Activated T-cell treated with anti-CD3 and anti-CD28 coated beads for 48 hours (primary cell): ENCODE data around the gene ITGB3BP.

Experiments
- DNase-seq: peaks from one replicate; pipeline ENCODE4 v3.0.0-alpha.2; 2020; ENCODE audit warnings: low read depth

ITGB3BP gene

DNA sequence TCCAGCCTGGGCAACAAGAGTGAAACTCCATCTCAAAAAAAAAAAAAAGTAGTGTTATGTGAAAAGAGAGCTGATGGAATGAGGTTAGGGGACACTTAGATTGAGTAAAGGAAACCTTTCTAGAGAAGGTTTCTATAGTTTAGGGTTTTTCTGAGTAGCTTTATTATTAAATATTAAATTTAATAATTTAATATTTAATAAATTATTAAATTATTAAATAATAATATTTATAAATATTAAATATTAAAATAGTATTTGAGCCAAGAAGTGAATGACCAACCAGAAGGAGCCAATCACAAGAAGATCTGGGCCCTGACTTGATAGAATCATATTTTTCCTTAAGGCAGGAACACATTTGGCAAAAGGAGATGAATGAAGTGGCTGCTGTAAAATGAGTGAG lies 104.9 kb downstream of the ITGB3BP start:
- no peak for DNase-seq

DNA sequence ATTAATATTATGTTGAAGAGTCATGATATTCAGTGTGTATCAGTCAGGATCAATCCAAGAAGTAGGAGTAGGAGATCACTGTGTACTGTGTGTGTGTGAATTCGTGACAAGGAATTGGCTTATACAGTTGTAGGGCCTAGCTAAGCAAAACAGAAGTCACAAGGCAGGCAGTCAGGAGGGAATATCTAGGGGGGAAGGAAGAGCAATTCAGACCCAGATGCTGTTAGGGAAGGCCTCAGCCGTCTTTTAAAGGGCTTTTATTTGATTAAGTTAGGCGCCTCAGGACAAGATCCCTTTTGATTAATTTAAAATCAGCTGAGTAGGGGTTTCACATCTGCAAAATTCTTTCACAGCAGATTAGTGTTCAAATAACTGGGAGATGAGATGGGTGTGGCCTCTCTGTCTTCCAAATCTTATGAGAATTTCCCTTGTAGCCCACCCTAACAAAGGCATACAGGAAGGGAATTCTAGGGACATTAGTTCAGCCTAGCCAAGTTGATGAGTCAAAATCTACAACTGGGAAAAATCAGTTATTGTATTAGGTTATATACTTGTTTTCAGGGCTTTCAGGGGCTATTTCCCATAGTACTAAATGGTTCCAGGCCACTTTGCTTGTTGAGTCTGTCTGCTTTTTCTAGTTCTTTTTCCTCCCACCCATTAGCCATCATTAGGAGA lies 108.2 kb downstream of the ITGB3BP start:
- no peak for DNase-seq

DNA sequence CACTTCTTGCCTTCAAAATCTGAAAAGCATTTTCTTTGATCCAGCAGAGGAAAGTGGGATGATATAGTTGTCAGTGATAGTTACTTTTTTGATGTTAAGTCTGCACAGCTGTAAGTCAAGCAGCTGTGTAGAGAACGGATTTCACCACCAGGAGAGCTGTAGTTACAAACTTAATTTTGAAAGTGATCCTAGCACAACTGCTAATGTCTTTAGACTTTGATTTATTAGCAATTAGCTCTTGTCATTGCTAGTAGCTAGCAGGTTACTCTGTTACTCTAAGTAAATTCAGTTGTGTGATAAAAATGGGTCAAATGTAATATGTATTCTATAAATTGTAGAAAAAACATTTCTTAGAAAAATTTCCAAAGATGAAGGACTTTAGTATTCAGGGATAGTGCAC lies 109.6 kb downstream of the ITGB3BP start:
- DNase-seq = no peak

DNA sequence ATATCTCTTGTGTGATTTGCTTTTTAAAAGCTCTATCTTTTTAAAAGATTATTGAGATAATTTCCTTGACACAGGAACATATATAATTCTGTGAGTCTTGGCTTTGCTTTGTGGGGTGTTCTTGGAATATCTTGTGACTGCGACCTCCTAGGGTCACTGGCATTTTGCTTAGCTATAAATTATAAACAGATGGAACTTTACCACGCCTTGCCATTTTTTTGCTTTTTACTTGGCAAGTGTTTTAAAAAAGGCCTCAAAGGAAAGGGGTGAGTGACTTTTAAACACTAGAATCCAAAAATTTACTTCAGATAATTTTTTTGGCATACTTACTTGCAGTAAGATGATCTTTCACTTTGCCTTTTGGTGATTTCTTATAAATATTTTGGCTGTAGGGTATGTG lies 112.0 kb downstream of the ITGB3BP start:
- DNase-seq = no peak

DNA sequence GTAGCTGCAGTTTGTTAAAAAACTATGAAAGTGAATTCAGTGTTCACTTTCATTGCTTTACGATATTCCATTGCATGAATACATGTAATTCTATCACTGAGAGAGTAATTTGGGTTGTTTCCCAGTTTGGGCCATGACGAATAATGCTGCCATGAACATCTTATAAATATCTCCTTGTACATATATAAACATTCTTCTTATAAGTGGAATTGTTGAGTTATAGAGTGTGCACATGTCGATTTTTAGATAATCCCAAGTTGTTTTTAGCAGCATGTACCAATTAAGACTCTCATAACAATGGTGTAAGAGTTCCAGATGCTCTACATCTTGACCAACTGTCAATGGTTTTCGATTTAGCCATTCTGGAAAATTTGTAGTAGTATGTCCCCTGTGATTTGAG lies 114.7 kb downstream of the ITGB3BP start:
- no peak for DNase-seq

DNA sequence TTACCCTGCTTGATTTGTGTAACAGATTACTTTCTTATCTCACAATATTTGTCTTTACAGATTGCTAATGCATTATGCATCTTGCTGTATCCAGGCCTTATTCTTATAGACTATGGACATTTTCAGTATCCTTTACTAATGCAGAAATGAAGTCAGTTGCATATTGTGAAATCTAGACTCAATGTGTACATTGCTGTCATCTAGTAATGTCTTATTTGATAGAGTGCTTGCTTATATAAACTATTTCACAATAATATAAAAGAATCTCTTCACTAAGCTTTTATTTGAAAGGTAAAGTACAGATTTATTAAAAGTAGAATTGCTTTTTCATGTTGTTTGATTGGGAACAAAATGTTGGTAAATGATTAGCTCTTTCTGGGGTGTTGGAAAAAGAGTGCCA lies 116.0 kb downstream of the ITGB3BP start:
- DNase-seq = no peak

DNA sequence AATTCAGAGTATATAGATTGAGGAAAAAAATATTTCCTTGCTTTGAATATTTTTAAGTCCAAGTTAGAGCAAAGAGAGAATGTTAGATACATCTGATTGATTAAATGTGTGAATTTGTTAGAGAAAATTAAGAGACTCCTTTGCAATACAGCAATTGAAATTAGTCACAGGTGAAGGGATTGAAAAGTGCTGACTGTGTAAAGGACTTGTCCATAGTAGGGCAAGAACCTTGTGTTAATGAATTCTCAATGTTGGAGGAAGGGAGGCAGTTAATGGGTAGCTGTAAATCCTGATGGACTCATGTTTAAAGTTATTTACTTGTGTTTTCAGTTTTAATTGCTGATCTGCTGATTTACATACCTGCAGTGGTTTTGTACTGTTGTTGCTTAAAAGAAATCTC lies 117.0 kb downstream of the ITGB3BP start:
- no peak for DNase-seq

DNA sequence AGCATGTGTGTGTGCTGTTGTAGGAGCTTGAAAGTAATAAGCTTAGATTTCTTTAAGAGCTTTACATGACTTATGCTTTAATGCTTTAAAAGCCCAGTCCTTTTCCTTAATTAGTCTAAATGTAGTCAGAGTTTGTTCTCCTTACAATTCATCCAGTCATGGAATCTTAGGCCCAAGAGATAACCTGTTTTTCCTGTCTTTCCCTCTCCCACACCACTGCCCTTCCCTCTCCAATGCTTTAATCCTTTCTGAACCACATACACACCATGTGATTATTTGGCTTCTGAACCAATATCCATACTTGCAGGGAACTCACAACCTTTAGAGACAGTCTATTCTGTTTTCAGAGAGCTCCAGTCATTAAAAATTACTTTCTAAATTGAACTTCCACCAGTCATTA lies 118.0 kb downstream of the ITGB3BP start:
- no peak for DNase-seq

DNA sequence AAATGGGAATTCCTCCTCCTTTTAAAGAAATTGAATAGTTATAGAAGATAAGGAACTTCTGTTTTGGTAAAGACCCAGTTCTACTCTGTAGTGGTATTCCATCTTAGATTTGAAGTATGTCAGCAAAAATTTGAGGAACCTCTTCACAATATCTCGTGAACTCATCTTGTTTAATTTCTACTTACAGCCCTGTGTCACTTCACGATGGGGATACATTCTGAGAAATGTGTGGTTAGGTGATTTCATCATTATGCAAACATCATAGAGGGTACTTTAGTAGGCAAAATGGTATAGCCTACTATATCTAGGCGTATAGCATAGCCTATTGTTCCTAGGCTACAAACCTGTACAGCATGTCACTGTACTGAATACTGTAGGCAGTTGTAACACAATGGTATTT lies 119.6 kb downstream of the ITGB3BP start:
- no peak for DNase-seq

DNA sequence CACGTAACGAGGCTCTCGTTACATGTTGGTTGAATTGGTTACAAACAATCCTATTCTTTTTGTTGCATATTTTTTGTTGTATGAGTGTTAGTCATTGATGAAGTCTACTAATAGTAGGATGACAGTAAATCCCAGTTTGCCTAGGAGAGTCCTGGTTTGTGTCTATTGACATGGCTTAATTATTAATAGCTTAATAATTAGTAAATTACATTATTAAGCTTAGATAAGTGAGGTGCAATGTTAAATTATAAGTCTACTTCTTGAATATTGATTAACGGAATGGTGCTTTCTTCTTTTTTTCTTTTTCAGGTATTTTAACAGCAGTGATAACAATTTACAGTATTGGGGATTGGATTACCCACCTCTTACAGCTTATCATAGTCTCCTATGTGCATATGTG lies 121.1 kb downstream of the ITGB3BP start:
- DNase-seq = no peak
